ENCODE measurements around the gene ZSCAN12.

- no peak for TF ChIP-seq GATA2 (IDR thresholded peaks at IDR 0.05; ENCODE audit: low read depth, low read length)
- no peak for TF ChIP-seq GATA3 (IDR thresholded peaks at IDR 0.05; ENCODE audit: low read depth, low read length)
These were observed 15.4 kb downstream of the ZSCAN12 start for GRCh38 chr6:28384143-28384533.

Data from SH-SY5Y (cell line).